Tibial nerve (tissue), 4 donors: ENCODE data around the gene DDOST.

Experiments used
- CTCF ChIP-seq, 5 experiments: fragments of 200-600 bp in 3 of 5; fragments of 450-650 bp in 2 of 5; sonication (generic) in 3 of 5; IDR thresholded peaks; one replicate each; pipeline ENCODE4 v1.5.1; 2016 to 2019; ENCODE audit warnings: antibody characterized with exemption in 5 of 5, mild to moderate bottlenecking in 3 of 5, moderate library complexity in 2 of 5
- EP300 ChIP-seq, 2 donors: sonication (generic); formaldehyde crosslinking; IDR thresholded peaks; one replicate each; pipeline ENCODE4 v1.6.1; 2017; ENCODE audit warnings: antibody characterized with exemption in 2 of 2, mild to moderate bottlenecking in 1 of 2
- POLR2A ChIP-seq, 2 donors: fragments of 450-650 bp; IDR thresholded peaks; one replicate each; pipeline ENCODE4 v1.6.1; 2017; ENCODE audit warnings: antibody characterized with exemption in 2 of 2, mild to moderate bottlenecking in 2 of 2, moderate library complexity in 2 of 2

DNA sequence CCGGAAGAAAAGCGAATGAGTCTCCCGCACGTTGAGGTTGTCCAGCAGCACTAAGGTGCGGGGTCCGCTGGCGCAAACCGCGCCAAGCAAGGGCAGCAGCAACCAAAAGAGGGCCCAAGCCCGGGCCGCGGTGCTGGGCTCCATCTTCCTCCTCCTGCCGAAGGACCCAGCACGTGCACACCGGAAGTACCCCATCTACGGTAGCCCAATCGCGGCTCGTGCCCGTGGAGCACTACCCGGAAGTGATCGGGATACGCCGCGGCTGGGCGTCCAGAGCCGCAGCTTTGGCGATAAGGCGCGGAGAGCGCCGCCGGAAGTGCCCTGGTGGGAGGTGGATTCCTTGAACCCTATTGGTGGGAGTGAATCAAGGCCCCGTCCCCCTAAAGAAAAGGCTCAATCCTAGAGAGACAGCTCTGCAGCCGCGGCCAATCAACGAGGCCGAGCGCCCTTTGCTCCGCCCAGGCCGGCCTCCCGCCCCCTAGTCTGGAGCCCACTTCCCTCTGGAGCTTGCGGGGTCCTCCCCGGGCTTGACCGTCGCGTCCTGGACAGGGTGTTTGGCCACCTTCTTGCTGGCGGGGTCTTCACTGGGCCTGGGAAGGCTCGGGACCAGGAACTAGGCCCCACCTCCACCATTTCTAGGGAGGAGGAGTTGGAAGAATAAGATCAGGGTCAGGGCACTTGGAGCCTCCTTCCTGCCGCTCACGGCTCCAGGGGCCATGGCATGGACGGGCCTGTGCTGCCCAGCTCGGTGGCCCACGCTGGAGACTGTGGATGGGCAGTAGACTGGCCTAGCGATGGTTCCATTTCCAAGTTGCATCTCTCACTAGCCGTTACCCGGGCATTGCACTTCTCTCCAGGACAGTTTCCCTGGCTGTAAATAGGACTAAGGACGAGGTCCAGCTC lies at the start of gene DDOST:
- TF ChIP-seq CTCF (IDR thresholded peaks at IDR 0.05) (peak in 4 of 5 experiments; percentile 37 to 71 (median 54)), POLR2A (IDR thresholded peaks at IDR 0.05) (peak in 1 of 2 donors; percentile 50), EP300 (IDR thresholded peaks at IDR 0.05) (peak in 1 of 2 donors; percentile 74)
